D721Med (cell line): Measurements from ENCODE around the gene GRK2.

Source experiments
- DNase-seq: peaks from one replicate; pipeline ENCODE4 v3.0.0; 2011; ENCODE audit warnings: low spot score; ENCODE audit not compliant: insufficient read length
- FAIRE-seq: peaks from 2 replicates; lab custom pipeline; 2011; peaks lifted over from hg19 to GRCh38; lab: Jason Lieb, UNC
- CTCF ChIP-seq: IDR thresholded peaks from 2 replicates; pipeline ENCODE4 v1.5.1; 2012; ENCODE audit warnings: mild to moderate bottlenecking, control low read depth; ENCODE audit not compliant: insufficient read depth; ENCODE audit errors: missing control alignments

Gene GRK2

GRCh38 chr11:67267188-67268080, 1.2 kb downstream of the GRK2 start:
- FAIRE-seq (no peak), DNase-seq (no peak)
- TF ChIP-seq CTCF, result no peak

- FAIRE-seq (no peak), DNase-seq (no peak)
- no peak for TF ChIP-seq CTCF
Observed at GRCh38 chr11:67268081-67268961, 2.0 kb downstream of the GRK2 start.

GRCh38 chr11:67268962-67269268, 2.6 kb downstream of the GRK2 start:
- no peak for FAIRE-seq
- TF ChIP-seq CTCF, result no peak

GRCh38 chr11:67269401-67270255, 3.4 kb downstream of the GRK2 start:
- no peak for FAIRE-seq
- TF ChIP-seq CTCF, result no peak
- no peak for DNase-seq

More at GRCh38 chr11:67268962-67269268, 2.6 kb downstream of the GRK2 start:
- no peak for DNase-seq

- DNase-seq, result no peak
- no peak for FAIRE-seq
- no peak for TF ChIP-seq CTCF
Observed at GRCh38 chr11:67270256-67271204, 4.3 kb downstream of the GRK2 start.

- no peak for FAIRE-seq
- no peak for DNase-seq
- TF ChIP-seq CTCF, result no peak
Observed at GRCh38 chr11:67271205-67271540, 4.9 kb downstream of the GRK2 start.
